Measurements from ENCODE around the gene CALCOCO1. TPM values are rescaled to one million over a fixed set of nuclear protein-coding genes. Genes with fewer than 3 reads are reported as not detected.

CALCOCO1 gene
- total RNA-seq, 1 donor from 2014 or later: 212 TPM

DNA sequence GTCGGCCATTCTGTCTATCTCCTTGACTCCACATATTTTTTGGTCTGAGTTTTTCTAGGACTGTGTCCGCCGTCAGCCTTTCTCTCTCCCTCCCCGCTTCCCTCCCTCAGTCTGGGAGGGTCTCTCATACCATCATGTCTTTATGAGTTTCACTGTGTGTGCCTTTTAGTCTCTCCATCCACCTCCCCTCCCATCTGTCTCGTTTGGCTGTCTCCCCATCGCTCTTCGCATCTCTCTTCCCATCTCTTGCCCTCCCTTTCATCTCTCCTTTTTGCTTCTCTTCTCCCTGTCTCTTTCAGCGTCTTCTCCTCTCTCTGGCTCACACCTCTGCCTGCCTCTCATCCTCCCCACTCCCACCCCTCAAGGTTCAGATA, 31.5 kb upstream of the CALCOCO1 start:
- Histone ChIP-seq H3K9me3 (no peaks in the 10 kb centered on the region), H3K4me1 (peaks cover 10% of the 10 kb centered on the region), H3K36me3 (no peaks in the 10 kb centered on the region), H3K27ac (no peak overlapping the region), H3K4me3 (no peak overlapping the region), H3K27me3 (ENCODE audit: low read depth) (peaks cover 39% of the 10 kb centered on the region)
- TF ChIP-seq, protein P1, sequence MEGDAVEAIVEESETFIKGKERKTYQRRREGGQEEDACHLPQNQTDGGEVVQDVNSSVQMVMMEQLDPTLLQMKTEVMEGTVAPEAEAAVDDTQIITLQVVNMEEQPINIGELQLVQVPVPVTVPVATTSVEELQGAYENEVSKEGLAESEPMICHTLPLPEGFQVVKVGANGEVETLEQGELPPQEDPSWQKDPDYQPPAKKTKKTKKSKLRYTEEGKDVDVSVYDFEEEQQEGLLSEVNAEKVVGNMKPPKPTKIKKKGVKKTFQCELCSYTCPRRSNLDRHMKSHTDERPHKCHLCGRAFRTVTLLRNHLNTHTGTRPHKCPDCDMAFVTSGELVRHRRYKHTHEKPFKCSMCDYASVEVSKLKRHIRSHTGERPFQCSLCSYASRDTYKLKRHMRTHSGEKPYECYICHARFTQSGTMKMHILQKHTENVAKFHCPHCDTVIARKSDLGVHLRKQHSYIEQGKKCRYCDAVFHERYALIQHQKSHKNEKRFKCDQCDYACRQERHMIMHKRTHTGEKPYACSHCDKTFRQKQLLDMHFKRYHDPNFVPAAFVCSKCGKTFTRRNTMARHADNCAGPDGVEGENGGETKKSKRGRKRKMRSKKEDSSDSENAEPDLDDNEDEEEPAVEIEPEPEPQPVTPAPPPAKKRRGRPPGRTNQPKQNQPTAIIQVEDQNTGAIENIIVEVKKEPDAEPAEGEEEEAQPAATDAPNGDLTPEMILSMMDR (IDR thresholded peaks at IDR 0.05): no peak
- DNase-seq: no peak
- no peak for ATAC-seq
- intact Hi-C loops (cut with DNase I): no loop called here

DNA sequence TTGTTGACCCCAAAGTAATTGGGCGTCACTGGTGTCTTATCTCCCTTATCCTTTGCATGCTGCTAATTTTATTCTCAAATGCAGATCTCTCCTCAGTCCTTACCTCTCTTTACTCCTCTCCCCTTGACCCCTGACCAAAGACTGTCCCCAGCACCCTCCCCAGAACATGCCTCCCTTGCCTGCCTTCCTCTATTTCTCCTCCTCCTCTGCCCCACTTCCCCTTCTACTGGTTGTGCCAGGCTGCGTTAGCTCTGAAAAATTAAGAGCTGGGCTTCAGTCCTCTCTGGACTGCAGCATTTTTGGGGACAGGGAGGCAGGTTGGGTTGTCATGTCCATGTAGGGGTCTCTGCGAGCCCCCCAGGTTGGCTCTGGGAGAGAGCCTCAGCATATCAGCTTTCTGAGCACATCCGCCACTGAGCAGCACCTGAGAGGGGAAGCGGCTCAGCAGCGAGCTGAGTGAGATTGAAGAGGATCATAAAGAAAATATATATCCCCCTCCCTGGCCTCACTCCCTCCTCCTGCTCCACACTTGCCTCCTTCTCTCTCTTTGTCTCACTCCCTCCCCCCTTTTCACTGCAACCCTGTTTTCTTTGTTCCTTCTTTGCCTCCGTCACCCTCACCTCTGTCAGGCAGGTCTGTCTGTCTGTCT, 31.0 kb upstream of the CALCOCO1 start:
- DNase-seq (no peak), ATAC-seq (no peak)
- Histone ChIP-seq H3K27me3 (ENCODE audit: low read depth) (peaks cover 38% of the 10 kb centered on the region), H3K36me3 (no peaks in the 10 kb centered on the region), H3K4me1 (peaks cover 10% of the 10 kb centered on the region), H3K27ac (no peak overlapping the region), H3K4me3 (no peak overlapping the region), H3K9me3 (no peaks in the 10 kb centered on the region)
- TF ChIP-seq, protein P1 (IDR thresholded peaks at IDR 0.05): no peak
- intact Hi-C loops (cut with DNase I): no loop called here

DNA sequence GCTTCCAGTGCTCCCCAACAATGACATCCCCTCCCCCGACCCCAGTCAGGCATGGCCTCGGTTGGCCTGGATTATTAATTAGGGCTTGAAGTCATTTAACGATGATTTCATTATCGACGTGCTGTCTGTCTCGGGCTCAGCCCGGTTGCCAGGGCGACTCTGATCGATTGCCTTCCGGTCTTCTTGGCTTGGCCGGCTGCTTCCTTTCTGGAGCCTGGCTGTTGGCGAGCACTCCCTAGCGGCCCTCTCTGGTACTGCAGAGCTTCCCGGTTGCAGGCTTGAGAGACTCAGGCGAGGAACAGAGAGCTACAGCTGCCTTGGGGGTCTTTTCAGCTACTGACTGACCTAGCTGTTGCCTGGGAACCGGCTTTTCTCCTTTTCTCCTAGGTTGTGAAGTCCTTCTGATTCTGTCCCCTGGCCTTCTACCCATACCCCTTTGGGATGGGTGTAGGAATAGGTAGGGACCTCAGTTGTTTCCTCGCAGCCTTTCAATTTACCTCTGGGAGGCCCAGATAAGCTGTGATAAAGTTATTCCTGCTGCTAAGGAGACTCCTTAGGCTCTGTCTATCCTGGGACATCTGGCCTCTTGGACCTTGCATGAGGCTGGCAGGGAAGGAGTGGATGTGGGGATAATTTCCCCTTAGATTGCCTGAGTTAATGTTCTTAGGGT, 30.0 kb upstream of the CALCOCO1 start:
- H3K4me3 ChIP-seq: peak overlapping the region; percentile 23
- TF ChIP-seq, protein P1 (IDR thresholded peaks at IDR 0.05): peak; percentile 95

DNA sequence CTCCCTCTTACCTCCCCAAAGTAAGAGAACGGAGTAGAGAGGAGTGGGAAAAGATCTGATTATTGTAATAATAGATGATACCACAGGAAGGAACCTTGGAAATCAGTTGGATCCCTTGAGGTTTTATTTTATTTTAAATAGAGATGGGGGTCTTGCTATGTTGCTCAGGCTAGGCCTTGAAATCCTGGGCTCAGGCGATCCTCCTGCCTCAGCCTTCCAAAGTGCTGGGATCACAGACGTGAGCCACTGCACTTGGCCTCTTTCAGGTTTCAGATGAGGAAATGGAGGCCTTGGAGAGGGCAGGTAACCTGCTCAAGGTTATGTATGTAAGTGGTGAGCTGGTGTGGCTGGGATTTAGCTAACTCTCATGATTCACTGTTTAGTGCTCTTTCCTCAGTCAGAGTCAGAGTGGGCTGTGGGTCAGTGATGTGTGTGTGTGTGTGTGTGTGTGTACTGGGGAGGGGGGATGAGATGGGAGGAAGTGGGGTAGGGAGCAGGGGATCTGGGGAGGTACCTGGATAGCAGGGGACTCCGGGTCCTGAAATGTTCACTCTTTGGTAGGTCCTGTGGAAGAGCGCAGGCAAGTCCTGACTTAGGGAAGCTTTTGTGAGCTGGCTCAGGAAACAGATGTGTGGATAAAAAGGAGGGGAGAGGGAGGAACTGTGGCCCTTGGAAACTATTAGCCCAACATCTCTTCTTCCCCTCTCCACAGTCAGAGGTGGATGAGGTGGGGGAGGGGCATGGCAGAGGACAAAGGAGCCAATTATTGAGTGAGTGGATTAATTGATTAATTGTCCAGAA, 29.2 kb upstream of the CALCOCO1 start:
- intact Hi-C loops (cut with DNase I): no loop called here
- no peaks in the 10 kb centered on the region for H3K36me3 ChIP-seq
- TF ChIP-seq, protein P1 (IDR thresholded peaks at IDR 0.05): no peak
- peaks cover 36% of the 10 kb centered on the region for H3K27me3 ChIP-seq (ENCODE audit: low read depth)
- ATAC-seq (peak in 1 of 2 donors; percentile 4), DNase-seq (no peak)
- no peaks in the 10 kb centered on the region for H3K9me3 ChIP-seq
- H3K4me3 ChIP-seq: peak overlapping the region; percentile 23
- H3K4me1 ChIP-seq: peaks cover 17% of the 10 kb centered on the region
- H3K27ac ChIP-seq: no peak overlapping the region

More for the DNA sequence above, 30.0 kb upstream of the CALCOCO1 start:
- Histone ChIP-seq H3K4me1 (peaks cover 10% of the 10 kb centered on the region), H3K9me3 (no peaks in the 10 kb centered on the region), H3K27me3 (ENCODE audit: low read depth) (peaks cover 29% of the 10 kb centered on the region), H3K36me3 (no peaks in the 10 kb centered on the region), H3K27ac (no peak overlapping the region)
- intact Hi-C loops (cut with DNase I): no loop called here
- peak; percentile 86 for DNase-seq
- ATAC-seq: peak; percentile 77 to 83

DNA sequence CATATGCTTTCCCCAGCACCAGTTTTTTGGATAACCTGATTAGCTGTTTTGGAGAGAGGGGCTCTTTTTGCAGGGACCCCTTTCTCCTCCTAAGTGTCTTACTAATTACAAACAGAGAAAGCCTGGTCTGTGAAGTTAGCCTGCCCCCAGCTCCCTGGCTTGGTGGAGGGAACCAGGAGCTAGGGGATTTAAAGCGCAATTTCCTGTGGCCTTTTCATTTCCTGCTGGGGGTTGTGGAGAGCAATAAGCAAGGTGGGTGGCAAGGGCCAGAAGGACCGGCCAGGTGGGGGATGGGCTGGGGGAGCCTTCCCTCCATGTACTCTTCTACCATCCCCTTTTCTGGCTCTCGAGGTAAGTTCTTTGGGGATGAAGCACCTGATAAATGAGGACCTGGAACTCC, 28.6 kb upstream of the CALCOCO1 start:
- DNase-seq (no peak), ATAC-seq (no peak)
- Histone ChIP-seq H3K36me3 (no peaks in the 10 kb centered on the region), H3K27me3 (ENCODE audit: low read depth) (peaks cover 40% of the 10 kb centered on the region), H3K4me1 (peaks cover 23% of the 10 kb centered on the region), H3K4me3 (no peak overlapping the region), H3K9me3 (no peaks in the 10 kb centered on the region), H3K27ac (no peak overlapping the region)
- intact Hi-C loops (cut with DNase I): no loop called here
- TF ChIP-seq, protein P1 (IDR thresholded peaks at IDR 0.05): no peak
